ENCODE data around the gene TTC13. TPM values are rescaled to one million over a fixed set of nuclear protein-coding genes. Genes with fewer than 3 reads are reported as not detected.

TTC13 gene
- total and polyA plus RNA-seq, 10 of the 15 experiments (the other 5 are each of a cell fraction or from before 2014, with no cell fraction given) = 5.8 to 30.8 (median 18.5) TPM

GRCh38 chr1:230902349-230902923 is 76.2 kb downstream of the TTC13 start:
- Histone ChIP-seq H3K4me3 (no peak overlapping the region), H4K20me1 (ENCODE audit: control insufficient read depth, insufficient read depth) (no peaks in the 10 kb centered on the region), H3K27ac (ENCODE audit: control insufficient read depth, insufficient read depth) (no peak overlapping the region), H3K36me3 (ENCODE audit: control insufficient read depth in 2 of 2, insufficient read depth in 2 of 2, low read length in 1 of 2) (peaks cover 0 to 10% of the 10 kb centered on the region in 2 experiments; a peak in 1 of 4 replicates), H3K9ac (ENCODE audit: control insufficient read depth, insufficient read depth, low read length) (no peak overlapping the region), H3K4me2 (ENCODE audit: control insufficient read depth, insufficient read depth) (no peak overlapping the region), H3K9me3 (replicated peaks; ENCODE audit: control insufficient read depth, insufficient read depth, low read length) (no peaks in the 10 kb centered on the region), H3K27me3 (replicated peaks in 1 of 2; ENCODE audit: control insufficient read depth in 2 of 2, insufficient read depth in 2 of 2, low read length in 1 of 2) (no peaks in the 10 kb centered on the region), H2AFZ (ENCODE audit: control insufficient read depth, low read depth, low read length) (no peak overlapping the region), H3K79me2 (ENCODE audit: control insufficient read depth, insufficient read depth, low read length) (no peaks in the 10 kb centered on the region), H3K4me1 (ENCODE audit: control insufficient read depth, insufficient read depth, low read length) (no peaks in the 10 kb centered on the region)
- 92% methylated on average over 20 of the region's 22 CpGs for WGBS (ENCODE audit: insufficient coverage, insufficient replicate concordance, low lambda C conversion rate, missing lambda C conversion rate)
- DNase-seq (ENCODE audit: low read depth, low spot score) = no peak
- intact Hi-C loops (cut with micrococcal nuclease; ENCODE audit: unreplicated experiment) (no loop called here), in situ Hi-C loops (cut with MboI) (no loop called here)
- ChIA-PET CTCF (interaction anchor here (0.6 to 1.0 kb wide), 2 partner anchors 14 to 1858 kb away, joined by 3 read pairs; no protein-coding TSS in a partner anchor), SMC1A (ENCODE audit: uncharacterized antibody, unreplicated experiment) (interaction anchor here (2.0 kb wide), 1 partner anchor 16 kb away, joined by 5 read pairs; no protein-coding TSS in a partner anchor), RAD21 (ENCODE audit: unreplicated experiment) (no interaction called here), POLR2A (no interaction called here)
- TF ChIP-seq FOXK2 (IDR thresholded peaks at IDR 0.05) = no peak
- TF ChIP-seq BCL3 (IDR thresholded peaks at IDR 0.05; ENCODE audit: borderline replicate concordance, insufficient read depth, low read depth, low read length, poor library complexity, severe bottlenecking) = no peak
- TF ChIP-seq ZSCAN29 (IDR thresholded peaks at IDR 0.05) = no peak
- TF ChIP-seq KLF5 (IDR thresholded peaks at IDR 0.05; ENCODE audit: partially characterized antibody) = no peak
- no peak for FAIRE-seq
- no TSS peak for BruUV-seq (replicated peaks)
- ATAC-seq = no peak

GRCh38 chr1:230901671-230902070 is 77.0 kb downstream of the TTC13 start:
- BruUV-seq (replicated peaks) = no TSS peak
- ChIA-PET RAD21 (ENCODE audit: unreplicated experiment) (no interaction called here), CTCF (interaction anchor here (1.5 kb wide), 1 partner anchor 14 kb away, joined by 3 read pairs; no protein-coding TSS in a partner anchor), SMC1A (ENCODE audit: uncharacterized antibody, unreplicated experiment) (interaction anchor here (1.0 to 2.0 kb wide), 2 partner anchors 14 to 17 kb away, joined by 3 to 5 read pairs; no protein-coding TSS in a partner anchor), POLR2A (no interaction called here)
- no peak overlapping the region for H2AFZ ChIP-seq (ENCODE audit: control insufficient read depth, low read depth, low read length)
- H3K4me3 ChIP-seq = no peak overlapping the region
- no peak overlapping the region for H3K27ac ChIP-seq (ENCODE audit: control insufficient read depth, insufficient read depth)
- H3K4me1 ChIP-seq (ENCODE audit: control insufficient read depth, insufficient read depth, low read length) = no peaks in the 10 kb centered on the region
- in situ Hi-C loops (cut with MboI) (no loop called here), intact Hi-C loops (cut with micrococcal nuclease; ENCODE audit: unreplicated experiment) (no loop called here)
- H3K36me3 ChIP-seq (ENCODE audit: control insufficient read depth in 2 of 2, insufficient read depth in 2 of 2, low read length in 1 of 2) = peaks cover 0 to 8% of the 10 kb centered on the region in 2 experiments; a peak in 1 of 4 replicates
- H3K27me3 ChIP-seq (replicated peaks in 1 of 2; ENCODE audit: control insufficient read depth in 2 of 2, insufficient read depth in 2 of 2, low read length in 1 of 2) = no peaks in the 10 kb centered on the region
- H3K79me2 ChIP-seq (ENCODE audit: control insufficient read depth, insufficient read depth, low read length) = no peaks in the 10 kb centered on the region
- no peak for ATAC-seq
- no peak for DNase-seq (ENCODE audit: low read depth, low spot score)
- no peak for FAIRE-seq
- 90% methylated on average over 6 of the region's 6 CpGs for WGBS (ENCODE audit: insufficient coverage, insufficient replicate concordance, low lambda C conversion rate, missing lambda C conversion rate)
- H3K9ac ChIP-seq (ENCODE audit: control insufficient read depth, insufficient read depth, low read length) = no peak overlapping the region
- H3K4me2 ChIP-seq (ENCODE audit: control insufficient read depth, insufficient read depth) = no peak overlapping the region
- H4K20me1 ChIP-seq (ENCODE audit: control insufficient read depth, insufficient read depth) = no peaks in the 10 kb centered on the region
- H3K9me3 ChIP-seq (replicated peaks; ENCODE audit: control insufficient read depth, insufficient read depth, low read length) = no peaks in the 10 kb centered on the region
- TF ChIP-seq SPI1 (IDR thresholded peaks at IDR 0.05; ENCODE audit: borderline replicate concordance, insufficient read depth, low read depth, low read length) = no peak
- TF ChIP-seq, protein P1, sequence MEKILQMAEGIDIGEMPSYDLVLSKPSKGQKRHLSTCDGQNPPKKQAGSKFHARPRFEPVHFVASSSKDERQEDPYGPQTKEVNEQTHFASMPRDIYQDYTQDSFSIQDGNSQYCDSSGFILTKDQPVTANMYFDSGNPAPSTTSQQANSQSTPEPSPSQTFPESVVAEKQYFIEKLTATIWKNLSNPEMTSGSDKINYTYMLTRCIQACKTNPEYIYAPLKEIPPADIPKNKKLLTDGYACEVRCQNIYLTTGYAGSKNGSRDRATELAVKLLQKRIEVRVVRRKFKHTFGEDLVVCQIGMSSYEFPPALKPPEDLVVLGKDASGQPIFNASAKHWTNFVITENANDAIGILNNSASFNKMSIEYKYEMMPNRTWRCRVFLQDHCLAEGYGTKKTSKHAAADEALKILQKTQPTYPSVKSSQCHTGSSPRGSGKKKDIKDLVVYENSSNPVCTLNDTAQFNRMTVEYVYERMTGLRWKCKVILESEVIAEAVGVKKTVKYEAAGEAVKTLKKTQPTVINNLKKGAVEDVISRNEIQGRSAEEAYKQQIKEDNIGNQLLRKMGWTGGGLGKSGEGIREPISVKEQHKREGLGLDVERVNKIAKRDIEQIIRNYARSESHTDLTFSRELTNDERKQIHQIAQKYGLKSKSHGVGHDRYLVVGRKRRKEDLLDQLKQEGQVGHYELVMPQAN (conservative IDR thresholded peaks at IDR 0.05) = no peak
- no peak for TF ChIP-seq YBX1 (IDR thresholded peaks at IDR 0.05)
- no peak for TF ChIP-seq NRF1 (conservative IDR thresholded peaks at IDR 0.05; ENCODE audit: low read depth, low read length)
- no peak for TF ChIP-seq ZBTB33 (IDR thresholded peaks at IDR 0.05)

Measured in GM12878 (cell line).